Colon (tissue), 2 donors: ENCODE data around the gene CD244.

Source experiments
- FAIRE-seq: peaks from 2 replicates; lab custom pipeline; 2012; peaks lifted over from hg19 to GRCh38; lab: Jason Lieb, UNC
- donor health status: control.
- donor health status: control.

Gene CD244

DNA sequence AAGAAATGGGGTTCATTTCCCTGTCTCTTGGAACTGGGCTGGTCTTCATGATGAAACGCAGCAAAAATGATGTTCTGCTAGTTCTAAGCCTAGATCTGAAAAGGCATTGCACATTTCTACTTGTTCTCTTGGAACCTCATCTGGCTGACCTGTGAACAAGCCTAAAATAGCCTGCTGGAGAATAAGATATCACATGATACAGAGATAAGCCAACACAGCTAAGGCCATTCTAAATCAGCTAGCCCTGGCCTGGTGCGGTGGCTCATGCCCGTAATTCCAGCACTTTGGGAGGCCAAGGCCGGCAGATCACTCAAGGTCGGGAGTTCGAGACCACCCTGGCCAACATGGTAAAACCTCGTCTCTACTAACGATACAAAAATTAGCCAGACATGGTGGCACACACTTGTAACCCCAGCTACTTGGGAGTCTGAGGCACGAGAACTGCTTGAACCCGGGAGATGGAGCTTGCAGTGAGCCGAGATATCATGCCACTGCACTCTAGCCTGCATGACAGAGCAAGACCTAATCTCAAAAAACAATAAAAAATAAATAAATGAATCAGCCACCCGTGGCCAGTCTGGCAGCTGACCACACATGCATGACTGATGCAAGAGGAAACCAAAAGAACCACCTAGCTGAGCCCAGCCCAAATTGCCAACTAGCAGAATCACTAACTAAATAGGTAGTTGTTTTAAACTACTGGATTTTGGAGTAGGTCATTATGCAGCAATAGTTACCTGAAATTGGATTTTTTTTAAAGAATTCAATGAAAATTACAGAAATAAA is 18.0 kb downstream of the CD244 start:
- FAIRE-seq, result no peak

DNA sequence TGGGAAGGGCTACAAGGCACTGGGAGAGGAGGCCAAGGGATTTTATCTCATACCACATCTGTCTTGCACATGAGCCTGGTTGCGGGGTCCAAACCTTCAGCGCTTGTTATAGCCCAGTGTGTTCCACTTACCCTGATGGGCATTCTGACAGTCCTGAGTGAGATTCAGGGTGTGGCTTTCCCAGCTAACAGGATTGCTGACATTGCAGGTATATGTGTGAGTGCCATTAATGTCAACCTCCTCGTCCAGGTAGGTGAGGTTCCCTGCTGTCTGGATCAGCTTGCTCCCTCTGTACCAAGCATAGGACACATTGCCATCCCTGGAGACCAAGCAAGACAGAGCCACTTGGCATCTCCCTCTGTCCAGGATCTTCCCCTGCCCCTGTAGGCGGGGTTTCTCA is 21.6 kb downstream of the CD244 start:
- no peak for FAIRE-seq

DNA sequence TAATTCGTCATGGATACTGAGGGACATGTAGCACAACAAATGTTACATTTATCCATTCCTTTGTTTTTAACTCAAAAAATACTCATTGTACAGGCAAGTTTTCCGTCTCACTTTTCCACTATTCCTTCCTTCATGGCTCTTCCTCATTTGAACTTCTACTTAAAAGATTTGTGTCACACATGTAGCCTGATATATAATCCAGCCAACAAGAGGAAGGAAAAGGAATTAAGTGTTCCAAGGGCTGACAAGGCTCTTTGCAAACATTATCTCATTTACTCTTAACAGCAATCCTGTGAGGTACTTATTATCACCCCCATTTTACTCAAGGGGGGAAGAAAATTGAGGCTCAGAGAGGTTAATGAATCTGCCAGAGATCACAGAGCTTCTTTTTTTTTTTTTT is 22.9 kb downstream of the CD244 start:
- no peak for FAIRE-seq

DNA sequence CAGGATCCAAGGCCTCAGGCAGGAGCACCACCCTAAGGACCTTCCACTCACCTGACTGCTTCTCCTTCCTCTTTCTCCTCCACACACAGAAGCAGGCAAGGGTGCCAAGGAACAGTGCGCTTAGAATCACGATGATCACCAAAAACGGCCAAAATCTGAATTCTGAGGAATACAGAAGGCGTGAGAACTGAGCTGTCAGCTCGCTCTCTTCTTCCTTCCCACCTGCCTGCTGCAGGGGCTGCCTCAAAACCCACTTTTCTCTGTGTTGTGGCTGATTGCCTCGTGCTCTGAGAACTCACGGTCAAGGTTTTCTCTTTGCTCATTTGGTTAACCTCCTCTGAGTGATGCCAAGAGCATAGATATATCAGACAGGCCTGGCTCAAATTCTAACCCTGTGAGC is 23.8 kb downstream of the CD244 start:
- no peak for FAIRE-seq

DNA sequence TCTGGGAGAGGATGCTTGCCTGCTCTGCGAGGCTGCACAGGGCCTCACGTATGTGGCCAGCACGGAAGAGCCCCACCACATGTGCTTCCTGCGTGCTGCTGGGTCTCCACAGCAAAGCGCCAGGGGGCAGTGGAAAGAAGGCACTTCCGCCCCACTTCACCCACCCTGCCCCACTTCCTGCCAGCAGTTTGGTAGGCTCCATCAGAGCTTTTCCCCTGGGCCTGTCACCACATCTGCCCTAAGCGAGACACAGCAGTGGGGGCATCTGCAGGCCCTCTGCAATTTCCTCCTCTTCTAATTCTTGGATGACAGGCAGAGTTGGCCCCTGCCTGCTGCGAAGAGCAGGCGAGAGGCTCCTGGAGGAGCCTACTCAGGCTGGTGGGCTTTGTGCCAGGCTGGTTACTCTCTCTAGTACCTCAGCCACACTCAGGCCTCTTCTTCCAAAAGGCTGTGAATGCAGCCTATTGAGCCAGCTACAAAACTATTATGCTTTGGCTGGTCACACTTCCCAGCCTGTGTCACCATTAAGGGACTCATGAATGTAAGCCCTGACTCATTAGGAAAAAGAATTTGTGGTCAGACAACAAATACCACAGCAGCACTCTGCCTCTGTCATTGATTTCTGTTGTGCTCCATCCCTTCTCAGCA is 25.0 kb downstream of the CD244 start:
- no peak for FAIRE-seq

DNA sequence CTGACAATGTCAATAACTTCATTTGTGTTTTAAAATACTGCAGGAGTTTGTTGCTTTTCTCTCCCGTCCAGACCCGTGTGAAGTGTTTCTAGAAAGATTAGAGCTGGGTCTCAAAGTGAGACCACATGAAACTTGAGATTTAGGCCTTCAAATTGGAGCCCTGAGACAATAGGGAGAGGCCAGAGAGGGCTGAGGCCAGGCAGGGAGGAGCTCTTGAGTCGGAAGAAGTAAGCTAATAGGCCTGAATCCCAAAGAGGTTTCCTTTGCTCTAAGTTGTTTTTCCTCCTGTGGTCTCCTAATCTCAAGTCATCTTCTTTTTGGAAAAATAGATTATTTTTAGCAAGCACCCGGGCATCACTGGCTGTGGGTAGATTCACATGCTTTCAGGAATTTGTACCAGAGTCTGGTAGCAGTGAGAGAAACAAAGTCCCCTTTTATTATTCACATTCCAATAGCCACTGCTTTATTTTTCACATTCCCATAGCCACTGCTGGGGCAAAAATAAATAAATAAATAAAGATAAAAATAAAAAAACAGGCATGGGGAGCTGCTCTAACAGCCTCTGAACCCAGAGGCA is 25.6 kb downstream of the CD244 start:
- no peak for FAIRE-seq

DNA sequence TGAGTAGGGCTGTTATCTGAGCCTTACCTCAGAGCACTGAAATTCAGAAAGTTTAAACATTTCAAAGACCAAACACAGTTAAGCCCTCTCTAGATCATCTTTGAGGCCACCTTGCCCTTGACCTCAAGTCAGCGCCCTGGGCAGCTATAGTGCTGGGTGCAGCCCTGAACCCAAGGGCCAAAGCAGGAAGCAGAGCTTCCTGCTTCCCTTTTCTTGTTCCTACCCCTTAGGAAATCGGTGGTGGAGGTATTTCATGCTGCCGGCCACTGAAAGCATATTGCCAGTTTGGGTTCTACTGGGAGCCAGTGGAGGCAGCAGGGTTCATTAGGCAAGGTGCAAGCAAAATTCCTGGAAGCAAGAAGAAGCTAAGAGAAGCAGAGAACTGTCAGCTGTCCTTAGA is 26.1 kb downstream of the CD244 start:
- no peak for FAIRE-seq

DNA sequence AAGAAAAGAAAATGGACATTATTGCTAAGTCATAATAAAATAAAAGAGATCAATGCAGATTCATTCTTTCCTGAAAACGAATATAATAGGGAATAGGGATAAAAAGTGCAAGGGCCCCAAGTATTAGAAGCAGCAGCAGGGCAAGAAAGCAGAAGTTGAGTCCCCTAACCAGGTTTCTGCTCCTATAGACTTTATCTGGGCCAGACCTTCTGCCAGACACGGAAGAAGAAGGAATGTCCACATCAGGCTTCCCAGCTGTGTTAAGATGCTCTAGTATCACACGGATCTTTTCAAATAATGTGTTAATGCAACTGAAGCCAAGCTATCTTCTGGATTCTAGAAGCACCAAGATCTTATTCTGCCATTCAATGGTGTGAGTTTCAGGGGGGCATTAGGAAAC is 26.9 kb downstream of the CD244 start:
- no peak for FAIRE-seq

DNA sequence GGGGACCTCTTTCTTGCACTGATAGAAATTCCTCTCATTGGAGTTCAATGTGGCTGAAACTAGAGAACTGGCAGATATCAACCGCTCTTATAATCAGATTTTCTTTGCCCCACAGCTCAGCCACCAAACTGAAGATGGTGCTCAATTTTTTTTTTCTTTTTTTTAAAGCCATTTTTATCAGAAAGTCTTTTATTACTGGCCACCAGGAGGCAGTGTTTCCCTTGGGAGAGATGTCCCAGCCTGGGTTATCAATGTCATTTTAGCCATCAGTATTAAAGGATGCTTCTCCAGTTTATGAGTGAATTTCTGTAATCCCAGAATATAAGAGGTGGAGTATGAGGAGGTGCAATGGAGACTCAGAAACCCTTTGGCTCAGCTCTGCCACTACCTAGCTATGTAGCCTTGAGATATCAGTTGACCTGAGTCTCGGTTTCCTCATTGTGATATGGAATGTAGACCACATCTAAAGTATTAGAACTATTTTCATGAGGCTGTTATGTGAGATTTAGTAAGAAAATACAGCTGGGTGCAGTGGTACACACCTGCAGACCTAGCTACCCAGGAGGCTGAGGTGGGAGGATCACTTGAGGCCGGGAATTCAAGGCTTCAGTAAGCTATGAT is 27.6 kb downstream of the CD244 start:
- no peak for FAIRE-seq

DNA sequence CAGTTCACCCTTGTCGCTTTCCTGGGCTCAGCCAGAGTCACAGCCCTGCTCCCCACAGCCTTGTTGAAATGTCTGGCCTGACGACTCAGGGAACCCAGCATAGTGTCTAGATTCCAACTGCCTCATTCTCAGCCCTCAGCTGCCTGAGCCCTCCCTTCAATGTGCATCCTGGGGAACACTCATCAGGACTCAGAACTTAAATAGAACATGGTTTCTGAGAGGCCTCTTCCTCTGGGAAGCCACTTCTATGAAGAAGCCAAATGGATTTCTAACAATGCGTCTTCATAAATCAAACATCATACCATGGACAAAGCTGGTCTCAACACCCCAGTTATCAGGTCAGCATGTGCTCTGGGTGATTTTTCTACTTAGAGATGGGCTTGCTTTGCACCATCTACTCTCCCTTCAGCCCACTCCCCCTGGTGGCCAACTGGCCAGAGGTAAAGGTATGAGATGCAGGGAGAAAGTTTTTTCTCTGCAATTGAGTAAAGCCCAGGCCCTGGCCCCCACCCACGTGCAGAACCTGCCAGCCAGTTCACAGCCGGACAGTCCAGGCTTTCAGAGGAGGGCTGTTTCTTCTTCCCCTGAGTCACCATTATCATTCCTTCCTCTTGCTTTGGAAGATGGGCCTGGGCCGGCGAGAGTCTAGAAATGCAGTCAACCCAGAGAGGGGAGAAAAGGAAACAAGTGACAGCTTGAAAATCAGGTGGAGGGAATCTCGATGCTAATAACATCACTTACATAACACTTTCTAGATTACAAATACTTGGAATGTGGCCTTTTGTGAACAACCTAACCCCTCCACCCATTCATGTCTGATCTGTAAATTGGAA is 32.1 kb downstream of the CD244 start:
- FAIRE-seq, result no peak

DNA sequence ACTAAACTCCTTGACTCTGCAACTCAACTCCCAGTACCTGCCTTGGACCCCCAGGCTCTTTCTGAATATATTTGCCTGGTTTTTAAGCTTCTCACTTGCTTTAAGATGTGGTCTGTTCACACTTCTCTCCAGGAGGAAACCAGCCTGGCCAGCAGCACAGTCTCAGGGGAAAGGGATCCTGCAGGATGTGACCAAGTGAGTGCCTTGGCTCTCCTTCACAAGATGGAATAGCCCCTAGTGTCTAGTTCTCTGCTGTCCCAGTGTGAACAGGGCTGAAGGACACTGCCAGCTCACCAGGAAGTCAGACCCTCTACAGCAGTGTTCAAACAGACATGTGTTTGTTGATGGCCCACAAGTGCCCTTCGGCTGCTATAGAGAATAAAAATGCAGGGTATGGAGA is 32.9 kb downstream of the CD244 start:
- FAIRE-seq, result no peak

DNA sequence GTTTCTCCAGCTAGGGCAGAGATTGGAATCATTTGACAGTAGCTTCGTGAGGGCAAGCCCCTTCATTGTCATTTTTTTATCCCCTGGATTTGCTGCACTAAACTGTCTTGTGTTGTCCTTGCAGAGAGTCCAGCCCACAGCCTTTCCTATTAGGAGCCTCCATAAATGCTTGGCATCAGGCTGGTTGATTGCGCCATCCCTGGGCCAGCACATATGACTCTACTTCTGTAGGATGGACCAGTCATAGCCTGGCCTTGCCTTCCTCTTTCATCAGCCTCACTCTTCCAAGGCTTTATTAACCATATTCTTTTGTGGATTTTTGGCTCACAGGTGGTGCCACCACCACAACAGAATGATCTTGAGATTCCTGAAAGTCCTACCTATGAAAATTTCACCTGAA is 35.3 kb downstream of the CD244 start:
- no peak for FAIRE-seq

DNA sequence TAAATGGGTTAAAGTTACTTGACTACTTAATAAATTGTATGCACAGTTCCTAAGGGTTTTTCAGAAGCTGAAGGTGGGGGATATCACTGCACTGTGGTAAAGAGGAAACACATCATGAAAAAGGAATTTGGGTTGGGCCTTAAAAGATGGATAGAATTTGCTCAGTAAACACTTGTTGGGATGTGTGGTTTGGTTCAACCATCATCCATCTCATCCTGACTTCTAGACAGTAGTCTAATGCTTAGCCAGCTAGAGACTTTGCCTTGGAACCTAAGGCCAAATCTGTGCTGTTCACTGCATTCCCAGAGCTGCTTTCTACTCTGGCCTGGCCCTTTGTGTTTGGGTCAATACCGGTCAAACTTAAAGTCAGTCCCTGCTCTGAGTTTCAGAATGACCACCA is 36.1 kb downstream of the CD244 start:
- no peak for FAIRE-seq

DNA sequence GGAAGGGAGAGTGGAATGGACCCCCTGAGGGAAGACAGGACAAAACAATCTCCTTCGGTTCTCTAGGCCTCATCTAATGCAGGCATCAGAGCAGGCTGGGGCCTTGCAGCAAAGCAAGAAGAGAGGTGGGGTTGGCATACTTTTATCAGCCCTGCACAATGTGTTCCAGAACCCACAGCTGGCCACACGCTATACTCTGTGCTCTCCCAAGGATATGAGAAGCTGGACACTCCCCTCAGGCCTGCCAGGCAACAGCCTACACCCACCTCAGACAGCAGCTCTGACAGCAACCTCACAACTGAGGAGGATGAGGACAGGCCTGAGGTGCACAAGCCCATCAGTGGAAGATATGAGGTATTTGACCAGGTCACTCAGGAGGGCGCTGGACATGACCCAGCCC is 39.4 kb downstream of the CD244 start:
- FAIRE-seq, result no peak

DNA sequence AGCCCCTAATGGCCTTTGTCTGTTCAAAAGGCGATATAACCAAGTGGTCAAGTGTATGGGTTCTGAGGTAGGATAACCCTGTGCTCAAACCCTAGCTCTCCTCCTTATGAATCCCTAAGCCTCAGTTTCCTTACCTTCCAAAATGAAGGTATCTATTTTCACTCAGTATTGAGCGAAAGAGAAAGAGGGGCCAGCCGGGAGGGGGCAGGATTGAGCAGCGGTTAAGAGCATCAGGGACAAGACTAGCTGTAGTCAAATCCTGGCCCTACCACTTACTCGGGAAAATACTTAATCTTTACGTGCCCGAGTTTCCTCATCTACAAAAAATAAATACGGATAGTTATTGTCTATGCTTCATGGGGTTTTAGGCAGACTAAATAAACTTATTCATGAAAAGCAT is 41.1 kb downstream of the CD244 start:
- FAIRE-seq, result no peak

DNA sequence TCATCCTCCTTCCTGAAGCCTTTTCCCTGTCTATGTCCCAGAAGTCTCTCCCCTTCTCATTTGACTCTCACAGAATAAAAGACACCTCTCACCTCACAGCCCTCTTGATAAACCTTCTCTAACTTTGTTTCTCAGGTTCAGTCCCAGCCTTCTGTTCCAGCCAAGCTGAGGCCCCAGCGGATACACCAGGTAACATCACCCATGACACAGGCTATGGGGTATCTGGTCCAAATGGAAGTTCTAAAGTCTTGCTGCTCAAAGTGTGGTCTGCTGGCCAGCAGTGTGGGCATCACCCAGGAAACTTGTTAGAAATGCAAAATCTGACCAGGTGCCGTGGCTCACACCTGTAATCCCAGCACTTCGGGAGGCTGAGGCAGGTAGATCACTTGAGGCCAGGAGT is 43.5 kb downstream of the CD244 start:
- FAIRE-seq, result no peak

DNA sequence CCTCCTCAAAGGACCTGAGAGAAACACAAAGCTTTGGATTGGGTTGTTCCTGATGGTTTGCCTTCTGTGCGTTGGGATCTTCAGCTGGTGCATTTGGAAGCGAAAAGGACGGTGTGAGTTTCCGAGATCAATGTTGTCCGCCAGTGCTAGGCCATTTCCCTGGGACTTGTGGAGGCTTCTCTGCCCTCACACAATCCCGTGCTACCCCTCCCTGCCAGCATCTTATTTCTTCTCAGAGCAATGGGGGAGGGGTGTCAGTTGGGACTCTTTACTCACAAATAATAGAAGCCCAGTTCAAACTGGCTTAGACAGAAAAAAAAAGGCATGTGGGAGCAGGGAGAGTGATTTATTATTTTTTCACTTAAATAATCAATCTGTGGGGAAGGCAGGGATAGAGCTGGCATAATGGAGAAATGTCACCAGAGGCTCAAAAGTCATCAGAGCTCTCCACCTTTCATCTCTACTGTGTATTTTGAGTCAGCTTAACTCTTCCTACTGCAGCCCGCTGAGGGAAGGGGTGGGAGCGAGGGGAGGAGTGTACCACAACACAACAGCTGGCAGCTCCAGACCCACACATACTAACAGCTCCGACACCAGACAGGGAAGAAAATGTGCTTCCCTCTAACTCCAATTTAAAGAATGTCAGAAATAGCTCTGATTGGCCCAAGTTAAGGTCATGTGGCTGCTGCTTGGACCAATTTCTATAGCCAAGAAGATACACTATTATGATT is 44.3 kb downstream of the CD244 start:
- FAIRE-seq, result no peak

DNA sequence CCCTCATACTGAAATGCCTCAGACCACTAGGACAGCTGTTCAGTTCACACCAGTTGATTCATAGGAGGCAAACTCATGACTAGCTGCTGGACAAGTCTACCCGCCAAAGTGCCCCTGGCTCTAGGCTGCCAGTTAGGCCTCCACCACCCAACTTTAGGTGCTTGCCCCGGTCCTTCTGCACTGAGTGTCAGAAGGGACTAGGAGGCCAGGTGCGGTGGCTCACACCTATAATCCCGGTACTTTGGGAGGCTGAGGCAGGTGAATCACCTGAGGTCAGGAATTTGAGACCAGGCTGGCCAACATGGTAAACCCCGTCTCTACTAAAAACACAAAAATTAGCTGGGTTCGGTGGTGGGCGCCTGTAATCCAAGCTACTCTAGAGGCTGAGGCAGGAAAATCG is 47.8 kb downstream of the CD244 start:
- no peak for FAIRE-seq

DNA sequence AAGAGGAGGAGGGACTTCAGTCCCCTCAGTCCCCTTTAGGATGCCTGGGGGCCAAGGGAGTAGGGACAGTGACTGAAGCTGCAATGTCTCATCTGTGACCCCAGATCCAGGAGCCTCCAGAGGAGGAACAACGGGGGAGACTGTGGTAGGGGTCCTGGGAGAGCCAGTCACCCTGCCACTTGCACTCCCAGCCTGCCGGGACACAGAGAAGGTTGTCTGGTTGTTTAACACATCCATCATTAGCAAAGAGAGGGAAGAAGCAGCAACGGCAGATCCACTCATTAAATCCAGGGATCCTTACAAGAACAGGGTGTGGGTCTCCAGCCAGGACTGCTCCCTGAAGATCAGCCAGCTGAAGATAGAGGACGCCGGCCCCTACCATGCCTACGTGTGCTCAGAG is 48.4 kb downstream of the CD244 start:
- no peak for FAIRE-seq

DNA sequence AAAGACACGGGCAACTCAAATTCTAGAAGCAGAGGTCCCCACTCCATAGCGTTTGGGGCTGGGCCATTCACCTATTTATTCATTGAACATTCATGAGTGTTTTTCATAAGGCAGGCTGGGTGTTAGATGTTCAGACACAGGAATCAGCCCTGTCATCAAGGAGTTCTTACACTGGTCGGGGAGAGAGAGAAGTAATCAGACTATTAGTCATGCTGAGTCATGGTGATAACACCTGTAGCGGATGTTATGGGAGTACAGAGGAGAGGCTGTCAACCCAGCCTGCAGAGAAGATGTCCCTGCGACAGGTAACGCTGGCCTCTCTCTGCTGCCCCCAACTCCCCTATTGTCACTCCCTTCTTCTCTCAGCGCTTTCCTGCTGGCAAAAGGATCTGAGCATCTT is 49.5 kb downstream of the CD244 start:
- FAIRE-seq, result no peak

DNA sequence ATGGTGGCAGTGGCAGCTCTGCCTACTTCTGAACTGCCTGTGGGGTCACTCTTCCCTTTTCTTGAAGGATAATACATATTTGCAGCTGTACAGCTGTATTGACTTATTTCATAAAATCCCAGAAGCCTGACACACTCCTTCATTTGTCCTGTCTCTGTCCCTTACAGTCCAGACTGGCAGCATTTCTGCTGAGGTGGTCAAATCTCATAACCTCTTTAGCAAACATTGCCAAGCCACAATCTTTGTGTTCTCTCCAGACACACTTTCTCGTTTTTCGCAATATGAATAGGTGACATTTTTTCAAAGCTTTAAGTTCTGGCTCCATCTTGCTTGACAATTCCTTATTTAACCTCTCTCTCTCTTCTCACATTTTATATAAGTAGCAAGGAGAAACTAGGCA is 51.5 kb downstream of the CD244 start:
- no peak for FAIRE-seq

DNA sequence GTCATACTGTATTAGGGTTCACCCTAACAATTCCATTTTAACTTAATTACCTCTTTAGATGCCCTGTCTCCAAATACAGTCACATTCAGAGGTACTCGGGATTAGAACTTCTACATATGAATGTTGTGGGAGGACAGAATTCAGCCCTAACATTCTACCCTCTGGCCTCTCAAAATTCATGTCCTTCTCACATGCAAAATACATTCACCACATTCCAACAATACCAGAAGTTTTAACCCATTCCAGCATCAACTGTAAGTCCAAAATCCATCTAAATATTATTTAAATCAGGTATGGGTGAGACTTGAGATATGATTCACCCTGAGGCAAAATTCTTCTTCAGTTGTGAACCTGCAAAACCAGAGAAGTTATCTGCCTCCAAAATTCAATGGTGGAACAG is 52.2 kb downstream of the CD244 start:
- FAIRE-seq, result no peak
